Activated CD4-positive, CD25-positive, alpha-beta regulatory T cell treated with anti-CD3 and anti-CD28 coated beads, Interleukin-2, amount 50 U/mL, for 24 hours (primary cell): ENCODE data around the gene SUGCT.

ENCODE experiments used
- ATAC-seq, 2 donors: fragments of 150-1000 bp; cut with Tn5 transposase; one replicate each; pipeline ENCODE4 v1.10.0; 2021; ENCODE audit warnings: mild to moderate bottlenecking in 1 of 2, moderate library complexity in 1 of 2

Gene SUGCT

GRCh38 chr7:40746841-40747556 lies 612.2 kb downstream of the SUGCT start:
- ATAC-seq: no peak

GRCh38 chr7:40747856-40748255 lies 613.1 kb downstream of the SUGCT start:
- no peak for ATAC-seq

GRCh38 chr7:40749877-40750276 lies 615.1 kb downstream of the SUGCT start:
- no peak for ATAC-seq

- no peak for ATAC-seq
Measured at GRCh38 chr7:40753455-40753854, 618.6 kb downstream of the SUGCT start.

- no peak for ATAC-seq
Measured at GRCh38 chr7:40755438-40755837, 620.6 kb downstream of the SUGCT start.

GRCh38 chr7:40757109-40757508 lies 622.3 kb downstream of the SUGCT start:
- no peak for ATAC-seq

GRCh38 chr7:40758590-40758989 lies 623.8 kb downstream of the SUGCT start:
- ATAC-seq: no peak

GRCh38 chr7:40760293-40760964 lies 625.6 kb downstream of the SUGCT start:
- ATAC-seq: no peak

GRCh38 chr7:40760987-40761386 lies 626.2 kb downstream of the SUGCT start:
- no peak for ATAC-seq

- no peak for ATAC-seq
Measured at GRCh38 chr7:40761762-40762560, 627.2 kb downstream of the SUGCT start.

GRCh38 chr7:40763319-40764287 lies 628.8 kb downstream of the SUGCT start:
- ATAC-seq: no peak

GRCh38 chr7:40765639-40766038 lies 630.8 kb downstream of the SUGCT start:
- ATAC-seq: no peak

GRCh38 chr7:40772096-40772495 lies 637.3 kb downstream of the SUGCT start:
- no peak for ATAC-seq

- no peak for ATAC-seq
Measured at GRCh38 chr7:40773656-40774055, 638.9 kb downstream of the SUGCT start.

GRCh38 chr7:40775877-40776276 lies 641.1 kb downstream of the SUGCT start:
- ATAC-seq: no peak

- ATAC-seq: no peak
Measured at GRCh38 chr7:40777730-40778312, 643.0 kb downstream of the SUGCT start.

GRCh38 chr7:40780460-40780859 lies 645.7 kb downstream of the SUGCT start:
- ATAC-seq: no peak

GRCh38 chr7:40782836-40783235 lies 648.0 kb downstream of the SUGCT start:
- ATAC-seq: no peak

- ATAC-seq: no peak
Measured at GRCh38 chr7:40784176-40784575, 649.4 kb downstream of the SUGCT start.

- ATAC-seq: no peak
Measured at GRCh38 chr7:40786909-40787308, 652.1 kb downstream of the SUGCT start.

- no peak for ATAC-seq
Measured at GRCh38 chr7:40793132-40793531, 658.3 kb downstream of the SUGCT start.

- no peak for ATAC-seq
Measured at GRCh38 chr7:40795607-40796006, 660.8 kb downstream of the SUGCT start.
